Small intestine (tissue), 7 donors: ENCODE data around the gene AEBP1. TPM values are rescaled to one million over a fixed set of nuclear protein-coding genes. Genes with fewer than 3 reads are reported as not detected.

Experiments used
- DNase-seq, 2 donors: peaks; one replicate each; pipeline versions ENCODE4 v3.0.0 to v3.0.0-alpha.2; 2013
- FAIRE-seq: peaks from 2 replicates; lab custom pipeline; 2012; peaks lifted over from hg19 to GRCh38; lab: Jason Lieb, UNC
- H3K27ac ChIP-seq, 3 donors: one replicate each; pipeline ENCODE4 v1.5.1; 2013; ENCODE audit warnings: low read length in 2 of 3, mild to moderate bottlenecking in 2 of 3, control low read depth in 1 of 3, inconsistent platforms in 1 of 3, low read depth in 1 of 3, moderate library complexity in 1 of 3
- H3K27me3 ChIP-seq, 3 donors: one replicate each; pipeline ENCODE4 v1.6.1; 2013; ENCODE audit warnings: low read length in 3 of 3, inconsistent platforms in 1 of 3; ENCODE audit not compliant: control insufficient read depth in 3 of 3, insufficient read depth in 3 of 3
- H3K36me3 ChIP-seq, 3 donors: one replicate each; pipeline ENCODE4 v1.6.1; 2013; ENCODE audit warnings: low read length in 3 of 3, inconsistent platforms in 1 of 3, low read depth in 1 of 3, mild to moderate bottlenecking in 1 of 3, moderate library complexity in 1 of 3; ENCODE audit not compliant: control insufficient read depth in 3 of 3, insufficient read depth in 2 of 3
- H3K4me1 ChIP-seq, 3 donors: one replicate each; pipeline ENCODE4 v1.6.1; 2013; ENCODE audit warnings: low read length in 2 of 3, inconsistent platforms in 1 of 3, low read depth in 1 of 3, mild to moderate bottlenecking in 1 of 3, moderate library complexity in 1 of 3; ENCODE audit not compliant: control insufficient read depth in 3 of 3, insufficient read depth in 2 of 3
- H3K4me3 ChIP-seq, 3 donors: one replicate each; pipeline ENCODE4 v1.5.1; 2013; ENCODE audit warnings: low read length in 3 of 3, control low read depth in 1 of 3, inconsistent platforms in 1 of 3, low read depth in 1 of 3, mild to moderate bottlenecking in 1 of 3, moderate library complexity in 1 of 3
- H3K9me3 ChIP-seq, 2 donors: one replicate each; pipeline ENCODE4 v1.6.1; 2013; ENCODE audit warnings: low read depth in 1 of 2, low read length in 1 of 2; ENCODE audit not compliant: control insufficient read depth in 2 of 2, insufficient read depth in 1 of 2
- WGBS, 3 donors: extraction: QIAGEN DNeasy Blood & Tissue Kit; methylation state at CpG; one replicate each; pipeline ENCODE4 v1.1.7; 2013; 5-methylcytosine and 5-hydroxymethylcytosine counted together
- polyA plus RNA-seq, 4 donors: library from polyadenylated mRNA; stranded (reverse) in 3 of 4; unstranded in 1 of 4; fragments of 200-250 nt in 3 of 4; fragments of 120-200 nt in 1 of 4; gene quantifications; one replicate each; pipeline versions ENCODE4 v1.2.1 to v1.2.3, GENCODE V29; 2013
- donor health status: healthy with polysubstance abuse.
- donor health status: control.
- donor health status: control.
- donor health status: Bipolar disorder and iron deficiency.
- donor health status: healthy.

The AEBP1 gene
- polyA plus RNA-seq, 4 donors, result 1.3 to 34.8 (median 6.8) TPM

- DNase-seq (no peak), FAIRE-seq (no peak)
- peaks cover 0 to 5% (median 0%) of the 10 kb centered on the region in 3 donors for H3K36me3 ChIP-seq
- WGBS, 3 donors, result 49 to 77% (median 56%) methylated on average over 8 of the region's 8 CpGs
- H3K27ac ChIP-seq, result peak overlapping the region in 1 of 3 donors; percentile 47
- peaks cover 0 to 33% (median 4%) of the 10 kb centered on the region in 3 donors for H3K27me3 ChIP-seq
- H3K4me3 ChIP-seq, result no peak overlapping the region
- H3K9me3 ChIP-seq, result no peaks in the 10 kb centered on the region
- no peaks in the 10 kb centered on the region for H3K4me1 ChIP-seq
Observed at GRCh38 chr7:44102846-44103565, 1.1 kb upstream of the AEBP1 start.

- Histone ChIP-seq H3K36me3 (peaks cover 0 to 5% (median 0%) of the 10 kb centered on the region in 3 donors), H3K9me3 (no peaks in the 10 kb centered on the region), H3K4me3 (peak overlapping the region in 1 of 3 donors; percentile 25), H3K4me1 (no peaks in the 10 kb centered on the region), H3K27me3 (peaks cover 0 to 33% (median 4%) of the 10 kb centered on the region in 3 donors), H3K27ac (peak overlapping the region in 1 of 3 donors; percentile 35)
- DNase-seq (no peak), FAIRE-seq (no peak)
- WGBS, 3 donors, result 42 to 58% (median 51%) methylated on average over 8 of the region's 8 CpGs
Observed at GRCh38 chr7:44103566-44103922, 601 bp upstream of the AEBP1 start.

DNA sequence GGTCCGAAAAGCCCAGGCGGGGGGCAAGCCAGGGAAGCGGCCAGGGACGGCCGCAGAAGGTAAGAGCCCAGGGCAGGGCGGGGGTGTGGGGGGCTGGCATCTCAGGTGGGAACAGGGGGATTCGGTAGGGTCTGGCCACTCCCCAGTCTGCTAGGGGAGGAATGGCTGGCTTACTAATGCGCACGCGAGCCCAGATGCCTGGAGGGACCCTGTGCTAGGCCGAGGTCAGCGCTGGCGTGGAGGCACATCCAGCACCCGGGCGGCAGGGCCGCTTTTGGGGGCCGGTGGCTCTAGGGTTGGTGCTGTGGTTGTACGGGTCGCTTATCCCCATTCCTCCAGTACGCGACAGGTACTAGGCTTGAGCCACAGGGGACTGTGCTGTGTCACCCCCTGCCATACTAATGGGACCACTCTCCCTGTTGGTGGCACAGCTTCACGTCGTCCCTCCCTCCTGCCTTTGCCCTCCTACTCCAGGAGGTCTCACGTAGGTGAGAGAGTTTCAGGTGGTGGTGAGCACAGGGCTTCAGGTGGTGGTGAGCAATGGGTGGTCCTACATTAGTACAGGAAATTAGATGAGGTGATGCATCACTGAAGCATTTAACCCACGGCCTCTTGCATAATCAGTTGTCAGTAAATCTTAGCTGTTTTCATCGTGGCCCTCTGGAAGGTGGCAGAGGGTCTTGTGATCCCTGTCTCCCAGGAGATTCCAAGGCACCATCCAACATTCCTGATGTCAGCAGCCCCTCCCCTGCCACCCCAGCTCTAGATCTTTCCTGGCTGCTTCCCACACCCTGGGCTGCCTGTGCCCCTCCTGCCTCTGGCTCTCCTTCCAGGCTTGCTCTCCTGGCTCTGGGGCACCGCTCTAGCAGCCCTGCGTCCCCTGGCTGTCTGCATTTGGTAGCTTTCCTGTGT, 971 bp downstream of the AEBP1 start:
- H3K27ac ChIP-seq, result peak overlapping the region in 2 of 3 donors; percentile 28 to 59
- DNase-seq (no peak), FAIRE-seq (no peak)
- peaks cover 0 to 33% (median 4%) of the 10 kb centered on the region in 3 donors for H3K27me3 ChIP-seq
- peak overlapping the region; percentile 30 to 48 (median 33) for H3K4me3 ChIP-seq
- H3K9me3 ChIP-seq, result no peaks in the 10 kb centered on the region
- 30 to 54% (median 39%) methylated on average over 27 to 28 of the region's 28 CpGs for WGBS, 3 donors
- H3K4me1 ChIP-seq, result no peaks in the 10 kb centered on the region
- H3K36me3 ChIP-seq, result peaks cover 0 to 7% (median 2%) of the 10 kb centered on the region in 3 donors

DNA sequence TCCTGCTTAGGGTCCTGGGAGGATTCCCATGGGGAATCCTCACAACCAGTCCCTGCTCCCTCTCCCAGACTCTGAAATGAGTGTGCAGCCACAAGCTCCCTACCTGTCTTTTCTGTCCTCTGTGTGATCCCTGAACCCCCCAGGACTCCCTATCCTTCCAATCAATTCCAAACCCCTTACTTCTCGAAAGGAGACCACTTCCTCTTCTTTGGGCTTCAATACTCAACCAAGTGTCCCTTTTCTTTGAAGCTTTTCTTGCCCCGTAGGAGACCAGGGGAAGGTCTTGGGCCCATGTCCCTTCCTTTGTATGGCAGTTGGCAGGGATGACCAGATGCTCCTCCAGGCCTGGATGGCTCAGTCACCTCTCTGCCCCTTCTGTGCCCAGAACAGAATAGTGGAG, 1.7 kb downstream of the AEBP1 start:
- DNase-seq (no peak), FAIRE-seq (no peak)
- H3K4me1 ChIP-seq, result no peaks in the 10 kb centered on the region
- H3K27me3 ChIP-seq, result peaks cover 0 to 33% (median 4%) of the 10 kb centered on the region in 3 donors
- WGBS, 3 donors, result 73 to 87% (median 86%) methylated on average over 2 of the region's 2 CpGs
- no peak overlapping the region for H3K4me3 ChIP-seq
- peaks cover 0 to 10% (median 3%) of the 10 kb centered on the region in 3 donors for H3K36me3 ChIP-seq
- H3K9me3 ChIP-seq, result no peaks in the 10 kb centered on the region
- peak overlapping the region in 1 of 3 donors; percentile 33 for H3K27ac ChIP-seq

- 75 to 87% (median 79%) methylated on average over 9 to 10 of the region's 10 CpGs for WGBS, 3 donors
- FAIRE-seq (no peak), DNase-seq (no peak)
- H3K27me3 ChIP-seq, result peaks cover 0 to 33% (median 4%) of the 10 kb centered on the region in 3 donors
- H3K27ac ChIP-seq, result no peak overlapping the region
- no peaks in the 10 kb centered on the region for H3K4me1 ChIP-seq
- no peaks in the 10 kb centered on the region for H3K9me3 ChIP-seq
- peaks cover 0 to 10% (median 3%) of the 10 kb centered on the region in 3 donors for H3K36me3 ChIP-seq
- no peak overlapping the region for H3K4me3 ChIP-seq
Observed at GRCh38 chr7:44106311-44107065, 2.3 kb downstream of the AEBP1 start.

DNA sequence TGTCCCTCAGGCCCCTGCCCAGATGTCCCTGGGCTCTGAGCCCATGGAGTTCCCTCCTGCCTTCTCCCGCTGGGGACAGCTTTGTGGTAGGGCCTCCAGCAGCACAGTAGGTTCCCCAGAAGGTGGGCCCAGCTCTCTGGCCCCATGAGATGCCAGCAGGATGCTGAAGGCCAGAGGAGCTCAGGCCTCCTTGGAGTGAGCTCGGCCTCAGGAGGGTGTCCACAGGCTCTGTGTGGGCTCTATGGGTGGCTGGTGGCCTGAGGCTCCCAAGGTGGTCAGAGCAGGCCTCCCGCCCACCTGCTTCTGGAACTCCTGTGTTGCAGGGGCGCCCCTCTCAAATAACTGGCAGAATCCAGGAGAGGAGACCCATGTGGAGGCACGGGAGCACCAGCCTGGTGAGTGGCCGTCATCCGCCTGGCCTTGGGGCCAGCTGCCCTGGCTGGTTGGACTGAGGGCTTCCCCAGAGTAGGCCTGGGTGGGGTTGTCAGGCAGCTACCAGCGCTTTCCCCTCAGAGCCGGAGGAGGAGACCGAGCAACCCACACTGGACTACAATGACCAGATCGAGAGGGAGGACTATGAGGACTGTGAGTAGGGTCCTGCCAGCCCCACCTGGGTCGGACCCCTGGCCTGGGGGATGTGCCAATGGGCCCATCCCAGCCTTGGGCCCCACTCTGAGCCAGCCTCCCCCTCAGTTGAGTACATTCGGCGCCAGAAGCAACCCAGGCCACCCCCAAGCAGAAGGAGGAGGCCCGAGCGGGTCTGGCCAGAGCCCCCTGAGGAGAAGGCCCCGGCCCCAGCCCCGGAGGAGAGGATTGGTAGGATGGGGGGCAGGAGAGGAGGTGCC, 3.2 kb downstream of the AEBP1 start:
- no peak for FAIRE-seq
- no peak for DNase-seq
- Histone ChIP-seq H3K27me3 (peaks cover 0 to 39% (median 4%) of the 10 kb centered on the region in 3 donors), H3K27ac (no peak overlapping the region), H3K36me3 (peaks cover 0 to 16% (median 3%) of the 10 kb centered on the region in 3 donors), H3K9me3 (no peaks in the 10 kb centered on the region), H3K4me1 (no peaks in the 10 kb centered on the region), H3K4me3 (no peak overlapping the region)
- WGBS, 3 donors, result 89 to 92% (median 90%) methylated on average over 18 of the region's 18 CpGs

DNA sequence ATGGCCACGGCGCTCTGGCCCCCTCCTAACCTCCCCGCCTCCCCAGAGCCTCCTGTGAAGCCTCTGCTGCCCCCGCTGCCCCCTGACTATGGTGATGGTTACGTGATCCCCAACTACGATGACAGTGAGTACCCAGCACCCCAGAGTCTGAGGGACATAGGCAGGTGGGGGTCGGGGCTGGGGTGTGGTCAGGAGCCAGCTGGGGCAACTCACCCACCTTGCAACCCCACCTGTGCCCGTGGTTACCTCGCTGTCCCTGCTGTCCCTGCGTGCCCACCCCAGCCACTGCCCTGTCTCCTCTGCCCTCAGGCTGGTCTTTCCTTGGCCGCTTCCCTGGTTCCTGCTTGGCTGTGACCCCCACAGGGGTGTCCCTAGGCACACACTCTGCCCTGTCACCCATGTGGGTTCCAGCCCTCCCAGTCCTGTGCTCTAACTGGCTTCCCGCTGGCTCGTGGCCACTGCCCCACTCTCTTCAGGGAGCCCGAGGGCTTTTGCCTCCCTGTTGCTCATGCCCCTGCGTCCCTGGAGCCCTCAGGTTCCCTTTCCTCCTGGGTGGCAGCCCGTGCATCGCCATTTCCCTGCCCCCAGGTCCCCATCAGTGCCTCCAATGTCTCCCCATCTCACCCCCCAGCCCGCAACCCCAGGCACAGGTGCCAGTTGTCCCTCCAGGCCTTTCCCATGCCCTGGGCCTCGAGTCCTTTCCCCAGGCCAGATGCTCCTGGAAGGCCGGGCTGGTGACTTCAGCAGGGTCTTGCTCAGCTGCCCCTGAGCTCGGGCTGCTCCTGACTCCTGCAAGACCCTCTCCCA, 4.0 kb downstream of the AEBP1 start:
- Histone ChIP-seq H3K4me3 (no peak overlapping the region), H3K4me1 (peaks cover 0 to 2% (median 0%) of the 10 kb centered on the region in 3 donors), H3K27me3 (peaks cover 0 to 39% (median 4%) of the 10 kb centered on the region in 3 donors), H3K36me3 (peaks cover 0 to 21% (median 3%) of the 10 kb centered on the region in 3 donors), H3K27ac (no peak overlapping the region), H3K9me3 (no peaks in the 10 kb centered on the region)
- 82 to 85% (median 85%) methylated on average over 21 of the region's 21 CpGs for WGBS, 3 donors
- DNase-seq (no peak), FAIRE-seq (no peak)
